NCI-H510A treated with DMSO at 0.1 percent for 48 hours (cell line): ENCODE results near the gene PRKCA.

Experiments used
- DNase-seq: peaks from one replicate; lab custom pipeline; 2025; lab: John Stamatoyannopoulos, UW

PRKCA gene

GRCh38 chr17:66414561-66415175 is 112.3 kb downstream of the PRKCA start:
- DNase-seq: no peak

GRCh38 chr17:66415366-66416206 is 113.2 kb downstream of the PRKCA start:
- DNase-seq: no peak

- no peak for DNase-seq
Observed at GRCh38 chr17:66416207-66416940, 114.0 kb downstream of the PRKCA start.

- no peak for DNase-seq
Observed at GRCh38 chr17:66417300-66417719, 114.9 kb downstream of the PRKCA start.

GRCh38 chr17:66420961-66421371 is 118.6 kb downstream of the PRKCA start:
- DNase-seq: no peak

GRCh38 chr17:66422186-66422585 is 119.8 kb downstream of the PRKCA start:
- DNase-seq: no peak

GRCh38 chr17:66423056-66423955 is 120.9 kb downstream of the PRKCA start:
- DNase-seq: no peak

- no peak for DNase-seq
Observed at GRCh38 chr17:66425756-66426396, 123.5 kb downstream of the PRKCA start.

GRCh38 chr17:66426397-66427033 is 124.1 kb downstream of the PRKCA start:
- DNase-seq: no peak

- no peak for DNase-seq
Observed at GRCh38 chr17:66427134-66427533, 124.7 kb downstream of the PRKCA start.

- DNase-seq: no peak
Observed at GRCh38 chr17:66429680-66430079, 127.3 kb downstream of the PRKCA start.

- DNase-seq: no peak
Observed at GRCh38 chr17:66430846-66431795, 128.7 kb downstream of the PRKCA start.

GRCh38 chr17:66431910-66432309 is 129.5 kb downstream of the PRKCA start:
- no peak for DNase-seq

- no peak for DNase-seq
Observed at GRCh38 chr17:66432411-66432957, 130.1 kb downstream of the PRKCA start.

GRCh38 chr17:66432996-66433551 is 130.7 kb downstream of the PRKCA start:
- DNase-seq: no peak

GRCh38 chr17:66435182-66435581 is 132.8 kb downstream of the PRKCA start:
- no peak for DNase-seq

- DNase-seq: no peak
Observed at GRCh38 chr17:66436631-66437030, 134.2 kb downstream of the PRKCA start.

- DNase-seq: no peak
Observed at GRCh38 chr17:66437476-66438026, 135.1 kb downstream of the PRKCA start.

- no peak for DNase-seq
Observed at GRCh38 chr17:66438101-66438500, 135.7 kb downstream of the PRKCA start.
